ENCODE results near the gene TTC39A. TPM values are rescaled to one million over a fixed set of nuclear protein-coding genes. Genes with fewer than 3 reads are reported as not detected.

The TTC39A gene
- total RNA-seq: 1.1 TPM
- 2.8 TPM for polyA plus RNA-seq
- long read RNA-seq, donor 1: 0 reads
- long read RNA-seq, donor 2, partial matches to known transcripts: 0 of 1 reads
- long read RNA-seq, donor 2, other reads (novel, unspliced or antisense): 0 of 1 reads
- long read RNA-seq, donor 3: 0 reads
- long read RNA-seq, donor 4: 0 reads
- long read RNA-seq, donor 5: 0 reads
- long read RNA-seq, donor 6: 0 reads
- long read RNA-seq, donor 7: 0 reads
- long read RNA-seq, donor 8: 0 reads
- long read RNA-seq, donor 9: 0 reads
- long read RNA-seq, donor 10: 0 reads

- H3K4me1 ChIP-seq (ENCODE audit: control insufficient read depth in 2 of 2, insufficient read depth in 2 of 2, low read length in 2 of 2): peaks cover 0 to 5% of the 10 kb centered on the region in 2 donors
- H3K36me3 ChIP-seq (ENCODE audit: control insufficient read depth in 2 of 2, insufficient read depth in 2 of 2, low read length in 1 of 2): no peaks in the 10 kb centered on the region
- peak within 1 kb of the TSS in 1 of 2 donors; percentile 40 for H3K4me3 ChIP-seq (ENCODE audit: low read length in 2 of 2)
- no peaks in the 10 kb centered on the region for H3K9me3 ChIP-seq (ENCODE audit: control insufficient read depth in 2 of 2, insufficient read depth in 1 of 2, low read length in 1 of 2)
- H3K27me3 ChIP-seq (ENCODE audit: control insufficient read depth in 2 of 2, insufficient read depth in 1 of 2, low read length in 1 of 2): peaks cover 3 to 33% of the 10 kb centered on the region in 2 donors
- 5% methylated on average over 87 of the region's 87 CpGs for WGBS
- DNase-seq (ENCODE audit: low read depth in 6 of 9, low spot score in 9 of 9): no peak
- no peak within 1 kb of the TSS for H3K27ac ChIP-seq (ENCODE audit: low read depth in 1 of 2, low read length in 1 of 2)
These were observed at the start of gene TTC39A for GRCh38 chr1:51330331-51331201. TTC39A (minus strand) TSS chr1:51330562; CDS start chr1:51330477, 85 bp downstream.

GRCh38 chr1:51378871-51379270 lies 48.5 kb upstream of the TTC39A start:
- DNase-seq (ENCODE audit: low read depth in 6 of 9, low spot score in 9 of 9): no peak
- peaks cover 9 to 10% of the 10 kb centered on the region in 2 donors for H3K36me3 ChIP-seq (ENCODE audit: control insufficient read depth in 2 of 2, insufficient read depth in 2 of 2, low read length in 1 of 2)

GRCh38 chr1:51373898-51374297 lies 43.5 kb upstream of the TTC39A start:
- DNase-seq (ENCODE audit: low read depth in 6 of 9, low spot score in 9 of 9): no peak
- Histone ChIP-seq H3K9me3 (ENCODE audit: control insufficient read depth in 2 of 2, insufficient read depth in 1 of 2, low read length in 1 of 2) (no peaks in the 10 kb centered on the region), H3K36me3 (ENCODE audit: control insufficient read depth in 2 of 2, insufficient read depth in 2 of 2, low read length in 1 of 2) (peaks cover 12 to 22% of the 10 kb centered on the region in 2 donors), H3K4me3 (ENCODE audit: low read length in 2 of 2) (no peak overlapping the region), H3K4me1 (ENCODE audit: control insufficient read depth in 2 of 2, insufficient read depth in 2 of 2, low read length in 2 of 2) (no peaks in the 10 kb centered on the region), H3K27me3 (ENCODE audit: control insufficient read depth in 2 of 2, insufficient read depth in 1 of 2, low read length in 1 of 2) (no peaks in the 10 kb centered on the region), H3K27ac (ENCODE audit: low read depth in 1 of 2, low read length in 1 of 2) (no peak overlapping the region)
- WGBS: over 99% methylated on average over 3 of the region's 3 CpGs

More at GRCh38 chr1:51378871-51379270, 48.5 kb upstream of the TTC39A start:
- Histone ChIP-seq H3K27me3 (ENCODE audit: control insufficient read depth in 2 of 2, insufficient read depth in 1 of 2, low read length in 1 of 2) (no peaks in the 10 kb centered on the region), H3K4me3 (ENCODE audit: low read length in 2 of 2) (no peak overlapping the region), H3K4me1 (ENCODE audit: control insufficient read depth in 2 of 2, insufficient read depth in 2 of 2, low read length in 2 of 2) (no peaks in the 10 kb centered on the region), H3K27ac (ENCODE audit: low read depth in 1 of 2, low read length in 1 of 2) (no peak overlapping the region), H3K9me3 (ENCODE audit: control insufficient read depth in 2 of 2, insufficient read depth in 1 of 2, low read length in 1 of 2) (no peaks in the 10 kb centered on the region)
- 97% methylated on average over 6 of the region's 6 CpGs for WGBS

GRCh38 chr1:51372561-51372960 lies 42.2 kb upstream of the TTC39A start:
- no peaks in the 10 kb centered on the region for H3K9me3 ChIP-seq (ENCODE audit: control insufficient read depth in 2 of 2, insufficient read depth in 1 of 2, low read length in 1 of 2)
- H3K36me3 ChIP-seq (ENCODE audit: control insufficient read depth in 2 of 2, insufficient read depth in 2 of 2, low read length in 1 of 2): peaks cover 12 to 20% of the 10 kb centered on the region in 2 donors
- H3K4me3 ChIP-seq (ENCODE audit: low read length in 2 of 2): no peak overlapping the region
- no peaks in the 10 kb centered on the region for H3K27me3 ChIP-seq (ENCODE audit: control insufficient read depth in 2 of 2, insufficient read depth in 1 of 2, low read length in 1 of 2)
- DNase-seq (ENCODE audit: low read depth in 6 of 9, low spot score in 9 of 9): no peak
- H3K4me1 ChIP-seq (ENCODE audit: control insufficient read depth in 2 of 2, insufficient read depth in 2 of 2, low read length in 2 of 2): no peaks in the 10 kb centered on the region
- H3K27ac ChIP-seq (ENCODE audit: low read depth in 1 of 2, low read length in 1 of 2): no peak overlapping the region

- H3K4me1 ChIP-seq (ENCODE audit: control insufficient read depth in 2 of 2, insufficient read depth in 2 of 2, low read length in 2 of 2): no peaks in the 10 kb centered on the region
These were observed 38.8 kb upstream of the TTC39A start for GRCh38 chr1:51369171-51369570.

GRCh38 chr1:51365774-51366173 lies 35.4 kb upstream of the TTC39A start:
- no peak for DNase-seq (ENCODE audit: low read depth in 6 of 9, low spot score in 9 of 9)
- whole genome bisulfite sequencing: 100% methylated on average over 1 of the region's 1 CpG
- no peaks in the 10 kb centered on the region for H3K9me3 ChIP-seq (ENCODE audit: control insufficient read depth in 2 of 2, insufficient read depth in 1 of 2, low read length in 1 of 2)
- no peaks in the 10 kb centered on the region for H3K4me1 ChIP-seq (ENCODE audit: control insufficient read depth in 2 of 2, insufficient read depth in 2 of 2, low read length in 2 of 2)
- no peak overlapping the region for H3K4me3 ChIP-seq (ENCODE audit: low read length in 2 of 2)
- no peak overlapping the region for H3K27ac ChIP-seq (ENCODE audit: low read depth in 1 of 2, low read length in 1 of 2)
- H3K36me3 ChIP-seq (ENCODE audit: control insufficient read depth in 2 of 2, insufficient read depth in 2 of 2, low read length in 1 of 2): peaks cover 5 to 14% of the 10 kb centered on the region in 2 donors
- no peaks in the 10 kb centered on the region for H3K27me3 ChIP-seq (ENCODE audit: control insufficient read depth in 2 of 2, insufficient read depth in 1 of 2, low read length in 1 of 2)

More at GRCh38 chr1:51369171-51369570, 38.8 kb upstream of the TTC39A start:
- DNase-seq (ENCODE audit: low read depth in 6 of 9, low spot score in 9 of 9): no peak
- no peaks in the 10 kb centered on the region for H3K27me3 ChIP-seq (ENCODE audit: control insufficient read depth in 2 of 2, insufficient read depth in 1 of 2, low read length in 1 of 2)
- 94% methylated on average over 4 of the region's 4 CpGs for whole genome bisulfite sequencing
- no peak overlapping the region for H3K4me3 ChIP-seq (ENCODE audit: low read length in 2 of 2)
- H3K36me3 ChIP-seq (ENCODE audit: control insufficient read depth in 2 of 2, insufficient read depth in 2 of 2, low read length in 1 of 2): peaks cover 14 to 17% of the 10 kb centered on the region in 2 donors
- H3K27ac ChIP-seq (ENCODE audit: low read depth in 1 of 2, low read length in 1 of 2): no peak overlapping the region
- H3K9me3 ChIP-seq (ENCODE audit: control insufficient read depth in 2 of 2, insufficient read depth in 1 of 2, low read length in 1 of 2): no peaks in the 10 kb centered on the region

GRCh38 chr1:51359879-51360278 lies 29.5 kb upstream of the TTC39A start:
- no peak overlapping the region for H3K4me3 ChIP-seq (ENCODE audit: low read length in 2 of 2)
- H3K4me1 ChIP-seq (ENCODE audit: control insufficient read depth in 2 of 2, insufficient read depth in 2 of 2, low read length in 2 of 2): no peaks in the 10 kb centered on the region
- WGBS: 99% methylated on average over 4 of the region's 4 CpGs
- H3K27me3 ChIP-seq (ENCODE audit: control insufficient read depth in 2 of 2, insufficient read depth in 1 of 2, low read length in 1 of 2): no peaks in the 10 kb centered on the region
- H3K36me3 ChIP-seq (ENCODE audit: control insufficient read depth in 2 of 2, insufficient read depth in 2 of 2, low read length in 1 of 2): peaks cover 5 to 23% of the 10 kb centered on the region in 2 donors
- H3K9me3 ChIP-seq (ENCODE audit: control insufficient read depth in 2 of 2, insufficient read depth in 1 of 2, low read length in 1 of 2): no peaks in the 10 kb centered on the region
- no peak overlapping the region for H3K27ac ChIP-seq (ENCODE audit: low read depth in 1 of 2, low read length in 1 of 2)
- DNase-seq (ENCODE audit: low read depth in 6 of 9, low spot score in 9 of 9): no peak

- H3K27me3 ChIP-seq (ENCODE audit: control insufficient read depth in 2 of 2, insufficient read depth in 1 of 2, low read length in 1 of 2): no peaks in the 10 kb centered on the region
- 99% methylated on average over 1 of the region's 1 CpG for WGBS
- DNase-seq (ENCODE audit: low read depth in 6 of 9, low spot score in 9 of 9): no peak
- no peaks in the 10 kb centered on the region for H3K9me3 ChIP-seq (ENCODE audit: control insufficient read depth in 2 of 2, insufficient read depth in 1 of 2, low read length in 1 of 2)
- no peak overlapping the region for H3K27ac ChIP-seq (ENCODE audit: low read depth in 1 of 2, low read length in 1 of 2)
- H3K4me1 ChIP-seq (ENCODE audit: control insufficient read depth in 2 of 2, insufficient read depth in 2 of 2, low read length in 2 of 2): no peaks in the 10 kb centered on the region
- no peak overlapping the region for H3K4me3 ChIP-seq (ENCODE audit: low read length in 2 of 2)
- H3K36me3 ChIP-seq (ENCODE audit: control insufficient read depth in 2 of 2, insufficient read depth in 2 of 2, low read length in 1 of 2): peaks cover 3 to 10% of the 10 kb centered on the region in 2 donors
These were observed 25.0 kb upstream of the TTC39A start for GRCh38 chr1:51355382-51355781.

- H3K36me3 ChIP-seq (ENCODE audit: control insufficient read depth in 2 of 2, insufficient read depth in 2 of 2, low read length in 1 of 2): peaks cover 3 to 10% of the 10 kb centered on the region in 2 donors
- H3K27ac ChIP-seq (ENCODE audit: low read depth in 1 of 2, low read length in 1 of 2): no peak overlapping the region
- no peaks in the 10 kb centered on the region for H3K27me3 ChIP-seq (ENCODE audit: control insufficient read depth in 2 of 2, insufficient read depth in 1 of 2, low read length in 1 of 2)
- no peak overlapping the region for H3K4me3 ChIP-seq (ENCODE audit: low read length in 2 of 2)
- no peak for DNase-seq (ENCODE audit: low read depth in 6 of 9, low spot score in 9 of 9)
- no peaks in the 10 kb centered on the region for H3K9me3 ChIP-seq (ENCODE audit: control insufficient read depth in 2 of 2, insufficient read depth in 1 of 2, low read length in 1 of 2)
- WGBS: 76% methylated on average over 3 of the region's 3 CpGs
- H3K4me1 ChIP-seq (ENCODE audit: control insufficient read depth in 2 of 2, insufficient read depth in 2 of 2, low read length in 2 of 2): no peaks in the 10 kb centered on the region
These were observed 24.1 kb upstream of the TTC39A start for GRCh38 chr1:51354416-51354815.

All from thymus (tissue), 14 donors.